ENCODE results near the gene PRMT3. TPM values are rescaled to one million over a fixed set of nuclear protein-coding genes. Genes with fewer than 3 reads are reported as not detected.

Gene PRMT3
- total and polyA plus RNA-seq, 2 of the 4 experiments (the other 2 are of a cell fraction), result 8.8 to 11.3 TPM

GRCh38 chr11:20541503-20541902, 154.0 kb downstream of the PRMT3 start:
- dilution Hi-C loops (cut with HindIII; ENCODE audit: low sequenced_read_pairs, unreplicated experiment) (no loop called here), in situ Hi-C loops (cut with MboI; ENCODE audit: low sequenced_read_pairs) (no loop called here), intact Hi-C loops (cut with micrococcal nuclease) (no loop called here)
- Histone ChIP-seq H2BK5ac (ENCODE audit: low read depth, low read length, poor library complexity, severe bottlenecking) (no peak overlapping the region), H2BK20ac (ENCODE audit: low read depth, low read length) (no peak overlapping the region), H3K36me3 (ENCODE audit: control insufficient read depth, insufficient read depth, low read length) (no peaks in the 10 kb centered on the region), H3K9ac (ENCODE audit: low read depth, low read length) (no peak overlapping the region), H3K27ac (ENCODE audit: insufficient read depth, low read length) (no peak overlapping the region), H3K4me1 (ENCODE audit: control insufficient read depth, insufficient read depth, low read length) (no peaks in the 10 kb centered on the region), H2AK9ac (replicated peaks; ENCODE audit: low read depth, low read length, poor library complexity) (no peak overlapping the region), H4K20me1 (ENCODE audit: insufficient read depth, low read length) (no peaks in the 10 kb centered on the region), H2BK15ac (ENCODE audit: low read depth, low read length) (no peak overlapping the region), H3K79me1 (ENCODE audit: low read depth in 1 of 2, low read length in 2 of 2) (no peaks in the 10 kb centered on the region), H3K4ac (ENCODE audit: low read depth, low read length) (no peak overlapping the region), H3K4me3 (ENCODE audit: insufficient read depth, low read depth, low read length) (no peak overlapping the region), H3K9me3 (ENCODE audit: control insufficient read depth, insufficient read depth, low read length) (no peaks in the 10 kb centered on the region), H4K5ac (ENCODE audit: low read depth, low read length) (no peak overlapping the region), H3K18ac (ENCODE audit: low read depth, low read length) (no peak overlapping the region), H2BK120ac (ENCODE audit: low read depth, low read length) (no peak overlapping the region), H3K27me3 (ENCODE audit: control insufficient read depth, insufficient read depth, low read length) (no peaks in the 10 kb centered on the region), H2AFZ (replicated peaks; ENCODE audit: low read length, poor library complexity) (no peak overlapping the region), H3K4me2 (ENCODE audit: low read depth, low read length) (no peak overlapping the region), H4K91ac (ENCODE audit: insufficient read depth, low read depth, low read length) (no peak overlapping the region), H3K9me1 (ENCODE audit: insufficient read depth, low read length) (no peaks in the 10 kb centered on the region), H3K56ac (ENCODE audit: extremely low read depth, insufficient read depth, low read length) (no peak overlapping the region), H4K8ac (ENCODE audit: low read depth in 2 of 2, low read length in 2 of 2) (no peak overlapping the region), H2AK5ac (ENCODE audit: low read depth, low read length) (no peak overlapping the region), H3K14ac (replicated peaks; ENCODE audit: low read depth, low read length) (no peak overlapping the region), H3K23ac (ENCODE audit: low read depth, low read length) (no peak overlapping the region)
- CTCF ChIA-PET, result no interaction called here
- TF ChIP-seq, protein P1, sequence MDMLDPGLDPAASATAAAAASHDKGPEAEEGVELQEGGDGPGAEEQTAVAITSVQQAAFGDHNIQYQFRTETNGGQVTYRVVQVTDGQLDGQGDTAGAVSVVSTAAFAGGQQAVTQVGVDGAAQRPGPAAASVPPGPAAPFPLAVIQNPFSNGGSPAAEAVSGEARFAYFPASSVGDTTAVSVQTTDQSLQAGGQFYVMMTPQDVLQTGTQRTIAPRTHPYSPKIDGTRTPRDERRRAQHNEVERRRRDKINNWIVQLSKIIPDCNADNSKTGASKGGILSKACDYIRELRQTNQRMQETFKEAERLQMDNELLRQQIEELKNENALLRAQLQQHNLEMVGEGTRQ (IDR thresholded peaks at IDR 0.05; ENCODE audit: low read depth, low read length), result no peak
- TF ChIP-seq CHD1 (IDR thresholded peaks at IDR 0.05; ENCODE audit: low read depth, low read length) (no peak), FOS (IDR thresholded peaks at IDR 0.05; ENCODE audit: low read depth, low read length) (no peak), MAFK (IDR thresholded peaks at IDR 0.05; ENCODE audit: low read depth, low read length) (no peak), RAD21 (IDR thresholded peaks at IDR 0.05; ENCODE audit: low read length) (no peak), MXI1 (IDR thresholded peaks at IDR 0.05; ENCODE audit: borderline replicate concordance, low read depth, low read length) (no peak), RCOR1 (IDR thresholded peaks at IDR 0.05; ENCODE audit: insufficient replicate concordance, low read length) (no peak), BHLHE40 (IDR thresholded peaks at IDR 0.05; ENCODE audit: low read depth, low read length) (no peak), SMC3 (IDR thresholded peaks at IDR 0.05; ENCODE audit: low read depth, low read length) (no peak), CEBPB (IDR thresholded peaks at IDR 0.05; ENCODE audit: low read depth, low read length) (no peak), NFE2L2 (IDR thresholded peaks at IDR 0.05; ENCODE audit: low read depth, low read length) (no peak), MAZ (IDR thresholded peaks at IDR 0.05; ENCODE audit: borderline replicate concordance, low read depth, low read length) (no peak), POLR2A (IDR thresholded peaks at IDR 0.05; ENCODE audit: low read depth, low read length) (no peak), ELK1 (IDR thresholded peaks at IDR 0.05; ENCODE audit: borderline replicate concordance, low read depth, low read length) (no peak), RFX5 (IDR thresholded peaks at IDR 0.05; ENCODE audit: low read depth, low read length) (no peak), CTCF (conservative IDR thresholded peaks at IDR 0.05; ENCODE audit: low read depth, low read length) (no peak)
- POLR2A ChIA-PET (ENCODE audit: unreplicated experiment), result no interaction called here
- no CpG with 5 or more reads among the region's 2 CpGs for WGBS, 2 experiments (ENCODE audit: extremely low coverage in 2 of 2, insufficient read length in 1 of 2)
- no TSS peak for BruUV-seq (replicated peaks)
- ATAC-seq (ENCODE audit: low read depth), result no peak
- no peak for DNase-seq
